Measurements from ENCODE around the gene GMDS.
A peak's percentile ranks its signal among the peaks of the same experiment; 100 is the strongest.

GMDS gene

DNA sequence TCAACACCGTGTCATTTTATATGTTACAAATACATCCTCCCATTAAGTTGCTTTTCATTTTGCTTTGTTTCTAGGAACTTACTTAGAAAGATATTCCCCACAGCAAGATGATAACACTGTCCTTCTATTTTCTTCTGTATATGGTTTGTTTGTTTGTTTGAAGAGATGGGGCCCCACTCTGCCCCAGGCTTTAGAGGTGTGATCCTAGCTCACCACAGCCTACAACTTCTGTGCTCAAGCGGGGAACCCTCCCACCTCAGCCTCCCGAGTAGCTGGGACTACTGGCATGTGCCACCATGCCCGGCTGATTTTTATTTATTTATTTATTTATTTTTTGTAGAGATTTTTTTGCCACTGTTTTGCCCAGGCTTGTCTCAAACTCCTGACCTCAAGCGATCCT lies 14.2 kb upstream of the GMDS start:
- Histone ChIP-seq H3K79me2 (ENCODE audit: control insufficient read depth, insufficient read depth, low read length, unreplicated experiment) (no peaks in the 10 kb centered on the region), H3K27me3 (ENCODE audit: insufficient read depth, low read length) (no peaks in the 10 kb centered on the region), H2AFZ (ENCODE audit: low read length, unreplicated experiment) (no peak overlapping the region), H3K36me3 (ENCODE audit: insufficient read depth, low read length) (peaks cover 15% of the 10 kb centered on the region), H3K4me1 (ENCODE audit: control insufficient read depth, insufficient read depth, low read length, unreplicated experiment) (no peaks in the 10 kb centered on the region), H3K27ac (ENCODE audit: low read depth, low read length) (no peak overlapping the region), H3K4me3 (ENCODE audit: low read depth, low read length) (no peak overlapping the region)

DNA sequence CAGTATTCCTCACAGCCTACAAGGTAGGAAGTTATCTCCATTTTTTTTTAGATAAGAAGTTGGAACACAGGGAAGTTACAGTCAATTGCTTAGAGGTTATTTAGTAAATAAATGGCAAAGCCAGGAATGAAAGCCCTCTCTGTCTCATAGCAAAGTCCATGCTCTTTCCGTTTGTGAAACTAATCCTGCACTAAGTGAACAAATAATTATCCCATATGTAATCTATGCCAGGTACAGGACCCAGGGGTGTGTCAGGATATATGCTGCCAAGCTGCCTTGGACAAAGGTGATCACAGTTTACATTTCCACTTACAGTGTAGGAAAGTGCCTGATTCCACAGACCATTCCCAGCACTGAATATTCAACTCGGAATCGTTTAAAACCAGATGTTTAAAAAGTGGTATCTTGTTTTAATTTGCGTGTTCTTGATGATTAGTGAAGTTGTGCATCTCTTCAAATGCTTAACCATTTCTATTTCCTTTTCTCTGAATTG lies 13.6 kb upstream of the GMDS start:
- H3K36me3 ChIP-seq (ENCODE audit: insufficient read depth, low read length), result peaks cover 18% of the 10 kb centered on the region
- no peaks in the 10 kb centered on the region for H3K4me1 ChIP-seq (ENCODE audit: control insufficient read depth, insufficient read depth, low read length, unreplicated experiment)
- no peaks in the 10 kb centered on the region for H3K79me2 ChIP-seq (ENCODE audit: control insufficient read depth, insufficient read depth, low read length, unreplicated experiment)
- H3K27me3 ChIP-seq (ENCODE audit: insufficient read depth, low read length), result no peaks in the 10 kb centered on the region
- H2AFZ ChIP-seq (ENCODE audit: low read length, unreplicated experiment), result no peak overlapping the region
- no peak overlapping the region for H3K27ac ChIP-seq (ENCODE audit: low read depth, low read length)
- no peak overlapping the region for H3K4me3 ChIP-seq (ENCODE audit: low read depth, low read length)

DNA sequence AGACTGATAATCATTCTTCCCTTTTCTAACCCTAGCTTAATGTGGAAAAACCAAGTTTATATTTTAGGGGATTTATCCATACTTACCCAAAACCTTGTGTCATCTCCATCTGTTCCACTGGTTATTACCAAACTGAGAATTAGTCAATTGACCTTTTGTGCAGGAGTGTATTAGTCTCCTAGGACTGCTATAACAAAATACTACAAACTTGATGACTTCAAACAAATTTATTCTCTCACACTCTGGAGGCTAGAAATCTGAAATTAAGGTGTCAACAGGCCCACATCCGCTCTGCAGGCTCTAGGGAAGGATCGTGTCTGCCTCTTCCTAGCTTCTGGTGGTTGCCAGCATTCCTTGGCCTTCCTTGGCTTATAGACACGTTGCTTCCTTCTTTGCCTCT lies 12.7 kb upstream of the GMDS start:
- peaks cover 17% of the 10 kb centered on the region for H3K36me3 ChIP-seq (ENCODE audit: insufficient read depth, low read length)
- no peak overlapping the region for H3K27ac ChIP-seq (ENCODE audit: low read depth, low read length)
- H3K27me3 ChIP-seq (ENCODE audit: insufficient read depth, low read length), result no peaks in the 10 kb centered on the region

DNA sequence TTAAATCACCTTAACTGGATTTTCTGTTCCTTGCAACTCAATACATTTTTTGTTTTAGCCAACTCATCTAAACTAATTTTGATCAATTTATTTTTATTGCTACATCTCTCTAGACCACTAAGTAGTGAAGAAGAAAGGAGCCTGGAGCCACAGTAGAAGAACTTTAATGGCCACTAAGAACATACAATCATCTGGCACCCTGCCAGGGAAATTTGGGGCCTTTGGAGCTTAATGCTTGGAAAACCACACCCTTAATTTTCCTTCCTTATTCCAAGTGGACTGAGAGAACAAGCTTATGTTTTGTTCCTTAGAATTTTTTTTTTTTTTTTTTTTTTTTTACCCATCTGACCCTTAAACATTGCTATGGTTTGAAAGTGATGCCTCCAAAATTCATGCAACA lies 12.0 kb upstream of the GMDS start:
- Histone ChIP-seq H3K79me2 (ENCODE audit: control insufficient read depth, insufficient read depth, low read length, unreplicated experiment) (no peaks in the 10 kb centered on the region), H3K27me3 (ENCODE audit: insufficient read depth, low read length) (no peaks in the 10 kb centered on the region), H3K36me3 (ENCODE audit: insufficient read depth, low read length) (peaks cover 17% of the 10 kb centered on the region), H3K4me1 (ENCODE audit: control insufficient read depth, insufficient read depth, low read length, unreplicated experiment) (no peaks in the 10 kb centered on the region), H3K27ac (ENCODE audit: low read depth, low read length) (no peak overlapping the region), H2AFZ (ENCODE audit: low read length, unreplicated experiment) (no peak overlapping the region), H3K4me3 (ENCODE audit: low read depth, low read length) (no peak overlapping the region)

More for the DNA sequence above, 12.7 kb upstream of the GMDS start:
- Histone ChIP-seq H3K4me1 (ENCODE audit: control insufficient read depth, insufficient read depth, low read length, unreplicated experiment) (no peaks in the 10 kb centered on the region), H2AFZ (ENCODE audit: low read length, unreplicated experiment) (no peak overlapping the region), H3K4me3 (ENCODE audit: low read depth, low read length) (no peak overlapping the region), H3K79me2 (ENCODE audit: control insufficient read depth, insufficient read depth, low read length, unreplicated experiment) (no peaks in the 10 kb centered on the region)

DNA sequence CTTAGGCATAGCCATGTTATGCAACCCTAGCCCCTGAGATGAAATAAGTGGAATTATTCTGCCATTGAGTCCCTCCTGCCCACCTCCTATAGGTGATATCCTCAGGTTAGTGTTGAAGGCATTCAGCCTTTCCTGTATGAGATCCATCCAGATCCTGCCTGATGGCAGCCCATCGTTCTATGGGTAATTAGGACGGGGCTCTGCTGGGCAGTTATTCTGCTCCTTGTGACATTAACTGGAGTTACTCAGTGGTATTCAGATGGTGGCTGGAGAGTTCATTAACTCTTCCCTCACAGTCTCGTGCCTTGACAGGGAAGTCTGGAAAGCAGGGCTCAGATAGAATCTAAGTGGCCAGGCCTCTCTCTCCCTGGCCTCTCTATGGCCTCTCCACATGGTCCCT lies 9.3 kb upstream of the GMDS start:
- Histone ChIP-seq H3K36me3 (ENCODE audit: insufficient read depth, low read length) (peaks cover 17% of the 10 kb centered on the region), H3K4me3 (ENCODE audit: low read depth, low read length) (no peak overlapping the region), H3K27ac (ENCODE audit: low read depth, low read length) (no peak overlapping the region), H3K4me1 (ENCODE audit: control insufficient read depth, insufficient read depth, low read length, unreplicated experiment) (no peaks in the 10 kb centered on the region), H3K79me2 (ENCODE audit: control insufficient read depth, insufficient read depth, low read length, unreplicated experiment) (no peaks in the 10 kb centered on the region), H2AFZ (ENCODE audit: low read length, unreplicated experiment) (no peak overlapping the region), H3K27me3 (ENCODE audit: insufficient read depth, low read length) (no peaks in the 10 kb centered on the region)

DNA sequence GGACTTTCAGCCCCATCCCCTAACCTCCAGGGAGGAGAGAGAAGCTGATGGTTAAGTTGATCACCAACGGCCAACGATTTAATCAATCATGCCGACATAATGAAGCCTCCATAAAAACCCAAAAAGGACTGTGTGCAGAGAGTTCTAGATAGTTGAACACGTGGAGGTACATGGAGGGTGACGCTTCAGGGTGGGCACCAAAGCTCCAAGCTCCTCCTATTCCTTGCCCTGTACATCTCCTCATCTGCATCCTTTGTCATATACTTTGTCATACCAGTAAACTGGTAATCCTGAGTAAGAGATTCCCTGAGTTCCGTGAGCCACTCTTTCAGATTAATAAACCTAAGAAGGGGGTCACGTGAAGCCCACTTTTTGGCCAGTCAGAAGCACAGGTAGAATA lies 3.7 kb upstream of the GMDS start:
- H3K27ac ChIP-seq (ENCODE audit: low read depth, low read length), result no peak overlapping the region
- peaks cover 11% of the 10 kb centered on the region for H3K4me1 ChIP-seq (ENCODE audit: control insufficient read depth, insufficient read depth, low read length, unreplicated experiment)
- no peaks in the 10 kb centered on the region for H3K27me3 ChIP-seq (ENCODE audit: insufficient read depth, low read length)
- H2AFZ ChIP-seq (ENCODE audit: low read length, unreplicated experiment), result no peak overlapping the region
- peaks cover 9% of the 10 kb centered on the region; the same call in 1 of the 2 replicates for H3K36me3 ChIP-seq (ENCODE audit: insufficient read depth, low read length)
- H3K79me2 ChIP-seq (ENCODE audit: control insufficient read depth, insufficient read depth, low read length, unreplicated experiment), result peaks cover 4% of the 10 kb centered on the region
- H3K4me3 ChIP-seq (ENCODE audit: low read depth, low read length), result no peak overlapping the region

DNA sequence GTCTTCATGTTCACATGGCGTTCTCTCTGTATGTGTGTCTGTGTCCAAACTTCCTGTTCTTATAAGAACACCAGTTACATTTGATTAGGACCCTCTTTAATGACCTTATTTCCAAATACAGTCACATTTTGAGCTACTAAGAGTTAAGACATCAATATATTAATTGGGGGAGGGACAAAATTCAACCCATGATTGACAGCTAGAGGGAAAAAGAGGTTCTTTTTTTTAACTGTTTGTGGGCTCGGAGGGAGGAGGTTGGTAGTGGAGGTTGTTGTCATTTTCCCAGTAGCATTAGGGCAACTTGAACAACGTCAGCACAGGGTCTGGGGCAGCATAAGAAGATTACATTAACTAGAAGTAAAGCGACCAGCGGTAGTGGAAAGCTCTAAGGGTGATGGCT lies 2.3 kb upstream of the GMDS start:
- Histone ChIP-seq H2AFZ (ENCODE audit: low read length, unreplicated experiment) (no peak overlapping the region), H3K36me3 (ENCODE audit: insufficient read depth, low read length) (0 out of 2 replicates have a peak, but pooled peaks cover 6% of the 10 kb centered on the region), H3K27ac (ENCODE audit: low read depth, low read length) (no peak overlapping the region), H3K4me3 (ENCODE audit: low read depth, low read length) (no peak overlapping the region), H3K79me2 (ENCODE audit: control insufficient read depth, insufficient read depth, low read length, unreplicated experiment) (peaks cover 7% of the 10 kb centered on the region), H3K4me1 (ENCODE audit: control insufficient read depth, insufficient read depth, low read length, unreplicated experiment) (peaks cover 14% of the 10 kb centered on the region), H3K27me3 (ENCODE audit: insufficient read depth, low read length) (no peaks in the 10 kb centered on the region)

DNA sequence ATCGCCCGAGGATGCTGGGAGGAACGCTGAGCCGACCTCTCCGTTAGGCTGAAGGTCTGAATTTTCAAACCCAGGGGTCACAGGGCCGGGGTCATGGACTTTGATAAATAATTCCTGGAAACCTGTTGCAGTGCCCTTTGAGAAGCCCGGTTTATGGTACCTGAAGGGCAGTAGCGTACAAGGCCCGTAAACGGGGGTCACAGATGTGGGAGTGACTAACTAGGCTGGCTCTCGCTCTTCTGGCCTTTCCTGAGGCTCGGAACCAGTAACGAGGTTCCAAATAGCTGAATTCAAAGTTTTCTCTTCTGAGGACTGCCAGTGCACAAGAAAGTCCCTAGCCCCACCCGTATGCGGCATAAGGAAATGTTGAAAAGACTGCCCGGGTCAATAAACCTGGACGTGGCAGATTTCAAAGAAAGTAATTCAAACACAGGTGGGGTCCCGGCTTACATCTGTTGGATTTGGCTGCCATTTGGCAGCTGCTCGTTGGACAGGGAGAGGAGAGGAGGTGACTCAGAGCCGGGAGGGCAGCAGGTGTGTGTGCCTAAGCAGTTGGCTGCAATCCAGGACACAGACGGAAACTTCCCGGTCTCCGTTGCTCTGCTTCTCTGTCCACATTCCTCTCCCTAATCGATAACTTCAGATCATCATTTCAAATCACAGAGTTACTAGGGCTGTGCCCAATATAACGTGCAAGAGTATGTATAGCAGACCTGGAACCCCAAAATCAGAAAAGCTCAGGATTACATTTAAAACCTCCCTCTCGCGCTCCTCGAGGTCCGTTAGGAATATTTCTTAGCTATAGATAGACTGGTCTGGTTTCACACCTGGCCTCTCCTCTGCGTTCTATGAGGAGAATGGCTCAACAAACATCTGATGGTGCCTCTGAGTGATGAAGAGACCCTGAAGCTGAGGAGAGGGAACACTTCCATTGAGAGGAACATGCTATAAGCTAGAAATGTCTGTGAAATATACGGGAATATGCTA lies 765 bp upstream of the GMDS start:
- peaks cover 14% of the 10 kb centered on the region for H3K4me1 ChIP-seq (ENCODE audit: control insufficient read depth, insufficient read depth, low read length, unreplicated experiment)
- H3K27me3 ChIP-seq (ENCODE audit: insufficient read depth, low read length), result no peaks in the 10 kb centered on the region
- H2AFZ ChIP-seq (ENCODE audit: low read length, unreplicated experiment), result peak overlapping the region; percentile 92
- H3K36me3 ChIP-seq (ENCODE audit: insufficient read depth, low read length), result 0 out of 2 replicates have a peak, but pooled peaks cover 6% of the 10 kb centered on the region
- H3K27ac ChIP-seq (ENCODE audit: low read depth, low read length), result peak overlapping the region; percentile 3; the same call in 1 of the 2 replicates
- peak overlapping the region; percentile 80 for H3K4me3 ChIP-seq (ENCODE audit: low read depth, low read length)
- H3K79me2 ChIP-seq (ENCODE audit: control insufficient read depth, insufficient read depth, low read length, unreplicated experiment), result peaks cover 7% of the 10 kb centered on the region

DNA sequence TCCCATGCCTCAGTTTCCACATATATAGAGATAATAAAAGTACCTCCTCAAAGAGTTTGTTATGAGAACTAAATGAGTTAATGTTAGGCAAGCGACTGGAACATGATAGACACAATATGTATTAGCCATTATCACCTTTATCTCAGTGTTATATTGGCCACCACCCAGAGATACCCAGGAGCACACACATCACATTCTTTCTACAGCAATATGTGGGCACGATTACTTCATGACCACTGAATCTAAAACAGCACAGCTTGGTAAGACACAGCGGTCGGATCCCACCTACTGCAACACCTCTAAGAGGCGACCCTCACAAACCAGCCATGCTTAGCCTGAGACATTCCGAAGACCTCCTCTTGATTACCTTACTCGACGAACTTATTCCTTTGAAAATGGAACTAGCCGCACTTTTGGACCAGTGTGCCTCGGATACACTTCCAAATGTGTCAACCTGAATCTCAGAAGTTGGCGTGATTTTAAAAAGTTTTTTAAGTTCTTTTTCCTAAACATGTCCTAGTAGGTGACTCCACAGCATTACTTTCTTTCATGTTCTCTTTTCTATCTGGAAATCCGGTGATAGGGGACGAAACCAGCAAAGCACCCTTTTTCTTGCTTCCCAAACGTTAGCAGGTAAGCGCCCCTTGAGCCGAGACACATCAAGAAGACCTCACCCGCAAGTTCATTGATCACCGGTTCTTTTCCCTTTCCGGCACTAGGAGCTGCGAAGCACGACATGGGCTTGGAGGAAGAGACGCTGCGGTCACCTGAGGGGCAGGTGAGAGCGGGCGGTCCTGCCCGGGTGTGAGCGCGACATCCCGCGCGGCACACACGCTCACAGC lies 923 bp downstream of the GMDS start:
- Histone ChIP-seq H3K4me3 (ENCODE audit: low read depth, low read length) (peak overlapping the region; percentile 80), H3K79me2 (ENCODE audit: control insufficient read depth, insufficient read depth, low read length, unreplicated experiment) (peaks cover 7% of the 10 kb centered on the region), H3K4me1 (ENCODE audit: control insufficient read depth, insufficient read depth, low read length, unreplicated experiment) (peaks cover 14% of the 10 kb centered on the region), H2AFZ (ENCODE audit: low read length, unreplicated experiment) (peak overlapping the region; percentile 84), H3K27ac (ENCODE audit: low read depth, low read length) (no peak overlapping the region), H3K27me3 (ENCODE audit: insufficient read depth, low read length) (no peaks in the 10 kb centered on the region), H3K36me3 (ENCODE audit: insufficient read depth, low read length) (0 out of 2 replicates have a peak, but pooled peaks cover 6% of the 10 kb centered on the region)

DNA sequence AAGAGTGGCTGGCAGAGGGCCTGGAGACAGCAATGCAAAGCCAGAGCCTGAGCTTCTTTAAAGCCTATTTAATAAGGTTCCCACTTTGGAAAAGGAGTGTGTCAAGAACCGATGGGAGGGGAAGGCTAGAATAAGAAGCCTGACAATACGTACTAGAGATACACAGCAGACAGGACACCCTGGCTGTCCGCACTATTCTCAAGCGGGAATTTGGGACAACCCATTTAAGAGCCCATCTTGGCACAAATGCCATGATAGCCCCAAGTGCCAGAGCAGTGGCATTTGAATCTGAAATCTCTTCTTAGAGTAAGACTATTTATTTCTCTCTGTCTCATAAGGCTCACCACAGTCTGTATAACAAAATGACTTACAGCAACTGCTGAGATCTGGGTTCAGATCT lies 3.1 kb downstream of the GMDS start:
- H3K79me2 ChIP-seq (ENCODE audit: control insufficient read depth, insufficient read depth, low read length, unreplicated experiment), result peaks cover 7% of the 10 kb centered on the region
- H3K4me3 ChIP-seq (ENCODE audit: low read depth, low read length), result no peak overlapping the region
- H2AFZ ChIP-seq (ENCODE audit: low read length, unreplicated experiment), result no peak overlapping the region
- peaks cover 21% of the 10 kb centered on the region for H3K4me1 ChIP-seq (ENCODE audit: control insufficient read depth, insufficient read depth, low read length, unreplicated experiment)
- no peaks in the 10 kb centered on the region for H3K27me3 ChIP-seq (ENCODE audit: insufficient read depth, low read length)
- no peak overlapping the region for H3K27ac ChIP-seq (ENCODE audit: low read depth, low read length)
- no peaks in the 10 kb centered on the region for H3K36me3 ChIP-seq (ENCODE audit: insufficient read depth, low read length)

Data from ACC112 (cell line).